GM21381 (cell line): ENCODE data around the gene SGCE.

ENCODE experiments used
- ATAC-seq: cut with Tn5 transposase; IDR thresholded peaks from one replicate; pipeline ENCODE4 v1.9.1; 2021; ENCODE audit warnings: mild to moderate bottlenecking, moderate library complexity; ENCODE audit not compliant: unreplicated experiment

SGCE gene

GRCh38 chr7:94576316-94576715 is 79.6 kb downstream of the SGCE start:
- no peak for ATAC-seq

- ATAC-seq, result no peak
Measured at GRCh38 chr7:94575646-94576045, 80.3 kb downstream of the SGCE start.

GRCh38 chr7:94571816-94572215 is 84.1 kb downstream of the SGCE start:
- no peak for ATAC-seq

- no peak for ATAC-seq
Measured at GRCh38 chr7:94567396-94567795, 88.5 kb downstream of the SGCE start.

GRCh38 chr7:94565247-94565894 is 90.6 kb downstream of the SGCE start:
- no peak for ATAC-seq

- no peak for ATAC-seq
Measured at GRCh38 chr7:94562525-94562924, 93.4 kb downstream of the SGCE start.

GRCh38 chr7:94561841-94562514 is 94.0 kb downstream of the SGCE start:
- no peak for ATAC-seq

- no peak for ATAC-seq
Measured at GRCh38 chr7:94559972-94560371, 96.0 kb downstream of the SGCE start.

- no peak for ATAC-seq
Measured at GRCh38 chr7:94557215-94557614, 98.7 kb downstream of the SGCE start.

GRCh38 chr7:94556028-94556427 is 99.9 kb downstream of the SGCE start:
- ATAC-seq, result peak; percentile 57

- ATAC-seq, result no peak
Measured at GRCh38 chr7:94547126-94547525, 108.8 kb downstream of the SGCE start.

- no peak for ATAC-seq
Measured at GRCh38 chr7:94540428-94540827, 115.5 kb downstream of the SGCE start.
